Vagina (tissue), 2 donors: ENCODE results near the gene LGALS12. TPM values are rescaled to one million over a fixed set of nuclear protein-coding genes. Genes with fewer than 3 reads are reported as not detected.
"Not testable (repeated sequence)": the region's sequence is repeated elsewhere in the genome, so short reads cannot be mapped to it uniquely, and the experiment has no call there.

Experiments used
- DNase-seq, 2 donors: peaks; one replicate each; pipeline ENCODE4 v3.0.0-alpha.2; 2017; ENCODE audit errors: extremely low spot score in 2 of 2
- H3K27ac ChIP-seq: fragments of 200-600 bp; sonication (generic); one replicate; pipeline ENCODE4 v1.5.1; 2019
- H3K27me3 ChIP-seq: fragments of 200-600 bp; sonication (generic); one replicate; pipeline ENCODE4 v1.5.1; 2019
- H3K36me3 ChIP-seq, 2 donors: fragments of 200-600 bp; sonication (generic); one replicate each; pipeline ENCODE4 v1.5.1; 2017 to 2019
- H3K4me1 ChIP-seq: fragments of 200-600 bp; sonication (generic); one replicate; pipeline ENCODE4 v1.5.1; 2019
- H3K4me3 ChIP-seq, 2 donors: fragments of 200-600 bp; sonication (generic); 1 replicate in 1 of 2; 2 replicates in 1 of 2; pipeline ENCODE4 v1.5.1; 2016 to 2019
- H3K9me3 ChIP-seq: fragments of 200-600 bp; sonication (generic); one replicate; pipeline ENCODE4 v1.5.1; 2019
- CTCF ChIP-seq, 3 experiments: fragments of 450-650 bp in 2 of 3; fragments of 200-600 bp in 1 of 3; sonication (generic) in 1 of 3; IDR thresholded peaks; one replicate each; pipeline ENCODE4 v1.5.1; 2017 to 2019; ENCODE audit warnings: antibody characterized with exemption in 3 of 3, mild to moderate bottlenecking in 2 of 3, moderate library complexity in 2 of 3
- POLR2A ChIP-seq, 2 donors: fragments of 450-650 bp; IDR thresholded peaks; one replicate each; pipeline ENCODE4 v1.6.1; 2017; ENCODE audit warnings: antibody characterized with exemption in 2 of 2, mild to moderate bottlenecking in 2 of 2, moderate library complexity in 2 of 2
- POLR2AphosphoS5 ChIP-seq, 2 donors: sonication (generic); formaldehyde crosslinking; IDR thresholded peaks; one replicate each; pipeline ENCODE4 v1.9.0; 2017; ENCODE audit warnings: antibody characterized with exemption in 2 of 2, mild to moderate bottlenecking in 2 of 2, low read depth in 1 of 2; ENCODE audit not compliant: insufficient read depth in 1 of 2
- intact Hi-C: fragments of 100-400 bp; cut with DNase I; formaldehyde crosslinking; loops from one replicate; pipeline ENCODE4 v1.15.1; 2023
- total RNA-seq: library from RNA; depleted of rRNA; stranded (reverse); fragments of >200 nt; gene quantifications from one replicate; pipeline ENCODE4 v1.2.3, GENCODE V29; 2016

The LGALS12 gene
- total RNA-seq, 1 donor from 2014 or later, result 2.7 TPM

GRCh38 chr11:63548178-63548577, 42.3 kb downstream of the LGALS12 start:
- no peaks in the 10 kb centered on the region for H3K36me3 ChIP-seq

GRCh38 chr11:63549411-63549810, 43.5 kb downstream of the LGALS12 start:
- Histone ChIP-seq H3K4me3 (no peak overlapping the region), H3K36me3 (no peaks in the 10 kb centered on the region), H3K4me1 (no peaks in the 10 kb centered on the region), H3K27ac (no peak overlapping the region), H3K9me3 (no peaks in the 10 kb centered on the region), H3K27me3 (no peaks in the 10 kb centered on the region)
- intact Hi-C loops, result no loop called here
- no peak for DNase-seq
- TF ChIP-seq POLR2A (IDR thresholded peaks at IDR 0.05) (no peak), CTCF (IDR thresholded peaks at IDR 0.05) (no peak), POLR2AphosphoS5 (IDR thresholded peaks at IDR 0.05; ENCODE audit: insufficient read depth in 1 of 2, low read depth in 1 of 2) (no peak)

More at GRCh38 chr11:63548178-63548577, 42.3 kb downstream of the LGALS12 start:
- Histone ChIP-seq H3K4me3 (no peak overlapping the region), H3K9me3 (no peaks in the 10 kb centered on the region), H3K27ac (no peak overlapping the region), H3K27me3 (no peaks in the 10 kb centered on the region), H3K4me1 (no peaks in the 10 kb centered on the region)
- intact Hi-C loops, result no loop called here
- TF ChIP-seq POLR2AphosphoS5 (IDR thresholded peaks at IDR 0.05; ENCODE audit: insufficient read depth in 1 of 2, low read depth in 1 of 2), result no peak
- no peak for TF ChIP-seq POLR2A (IDR thresholded peaks at IDR 0.05)
- no peak for DNase-seq

- H3K9me3 ChIP-seq, H3K4me3 ChIP-seq, H3K36me3 ChIP-seq, H3K27me3 ChIP-seq, DNase-seq, H3K4me1 ChIP-seq, H3K27ac ChIP-seq, intact Hi-C loops: not testable (repeated sequence)
Observed at GRCh38 chr11:63550156-63550700, 44.3 kb downstream of the LGALS12 start.

- no peaks in the 10 kb centered on the region for H3K27me3 ChIP-seq
- no peak overlapping the region for H3K27ac ChIP-seq
- no peaks in the 10 kb centered on the region for H3K4me1 ChIP-seq
- H3K36me3 ChIP-seq, result no peaks in the 10 kb centered on the region
- TF ChIP-seq POLR2AphosphoS5 (IDR thresholded peaks at IDR 0.05; ENCODE audit: insufficient read depth in 1 of 2, low read depth in 1 of 2) (no peak), CTCF (IDR thresholded peaks at IDR 0.05) (no peak), POLR2A (IDR thresholded peaks at IDR 0.05) (no peak)
- intact Hi-C loops, result no loop called here
- H3K9me3 ChIP-seq, result no peaks in the 10 kb centered on the region
- no peak overlapping the region for H3K4me3 ChIP-seq
- DNase-seq, result no peak
Observed at GRCh38 chr11:63551091-63551888, 45.4 kb downstream of the LGALS12 start.

GRCh38 chr11:63551889-63552266, 46.0 kb downstream of the LGALS12 start:
- Histone ChIP-seq H3K27ac (no peak overlapping the region), H3K4me1 (no peaks in the 10 kb centered on the region), H3K4me3 (no peak overlapping the region), H3K9me3 (no peaks in the 10 kb centered on the region), H3K27me3 (no peaks in the 10 kb centered on the region), H3K36me3 (no peaks in the 10 kb centered on the region)
- intact Hi-C loops, result no loop called here
- DNase-seq, result no peak
- TF ChIP-seq CTCF (IDR thresholded peaks at IDR 0.05) (no peak), POLR2A (IDR thresholded peaks at IDR 0.05) (no peak), POLR2AphosphoS5 (IDR thresholded peaks at IDR 0.05; ENCODE audit: insufficient read depth in 1 of 2, low read depth in 1 of 2) (no peak)

- no peak overlapping the region for H3K27ac ChIP-seq
- no peak overlapping the region for H3K4me3 ChIP-seq
- DNase-seq, result no peak
- no peaks in the 10 kb centered on the region for H3K4me1 ChIP-seq
- no peaks in the 10 kb centered on the region for H3K27me3 ChIP-seq
- no peaks in the 10 kb centered on the region for H3K9me3 ChIP-seq
- no peak for TF ChIP-seq CTCF (IDR thresholded peaks at IDR 0.05)
- no peak for TF ChIP-seq POLR2AphosphoS5 (IDR thresholded peaks at IDR 0.05; ENCODE audit: insufficient read depth in 1 of 2, low read depth in 1 of 2)
- TF ChIP-seq POLR2A (IDR thresholded peaks at IDR 0.05), result no peak
- intact Hi-C loops, result no loop called here
- H3K36me3 ChIP-seq, result no peaks in the 10 kb centered on the region
Observed at GRCh38 chr11:63552921-63553320, 47.0 kb downstream of the LGALS12 start.
